Tibial nerve (tissue), 3 donors: ENCODE data around the gene THAP11.

Experiments
- CTCF ChIP-seq, 5 experiments: fragments of 200-600 bp in 3 of 5; fragments of 450-650 bp in 2 of 5; sonication (generic) in 3 of 5; IDR thresholded peaks; one replicate each; pipeline ENCODE4 v1.5.1; 2016 to 2019; ENCODE audit warnings: antibody characterized with exemption in 5 of 5, mild to moderate bottlenecking in 3 of 5, moderate library complexity in 2 of 5
- POLR2A ChIP-seq, 2 donors: fragments of 450-650 bp; IDR thresholded peaks; one replicate each; pipeline ENCODE4 v1.6.1; 2017; ENCODE audit warnings: antibody characterized with exemption in 2 of 2, mild to moderate bottlenecking in 2 of 2, moderate library complexity in 2 of 2

GRCh38 chr16:67874372-67874771 is 32.3 kb downstream of the THAP11 start:
- TF ChIP-seq POLR2A (IDR thresholded peaks at IDR 0.05) (no peak), CTCF (IDR thresholded peaks at IDR 0.05) (no peak)
